Fibroblast of skin of right quadriceps (primary cell): ENCODE measurements around the gene B4GALNT4.
A peak's percentile ranks its signal among the peaks of the same experiment; 100 is the strongest.
"Not testable (repeated sequence)": the region's sequence is repeated elsewhere in the genome, so short reads cannot be mapped to it uniquely, and the experiment has no call there.

Experiments used
- DNase-seq: peaks from one replicate; pipeline ENCODE4 v3.0.0-alpha.2; 2013

The B4GALNT4 gene

GRCh38 chr11:369336-370018 is at the start of gene B4GALNT4:
TSS of gene B4GALNT4 (plus strand) at chr11:369499. CDS start at chr11:369804, 305 bp downstream.
- peak; percentile 58 for DNase-seq

GRCh38 chr11:319888-320273 is 49.4 kb upstream of the B4GALNT4 start:
- DNase-seq: not testable (repeated sequence)

GRCh38 chr11:324156-324555 is 45.1 kb upstream of the B4GALNT4 start:
- no peak for DNase-seq

- not testable (repeated sequence) for DNase-seq
Observed at GRCh38 chr11:324593-325517, 44.4 kb upstream of the B4GALNT4 start.

GRCh38 chr11:325796-326591 is 43.3 kb upstream of the B4GALNT4 start:
- no peak for DNase-seq

- DNase-seq: no peak
Observed at GRCh38 chr11:326592-326841, 42.8 kb upstream of the B4GALNT4 start.

- peak; percentile 42 for DNase-seq
Observed at GRCh38 chr11:326842-327580, 42.3 kb upstream of the B4GALNT4 start.

- no peak for DNase-seq
Observed at GRCh38 chr11:327581-327923, 41.7 kb upstream of the B4GALNT4 start.

- no peak for DNase-seq
Observed at GRCh38 chr11:328012-328411, 41.3 kb upstream of the B4GALNT4 start.

- DNase-seq: not testable (repeated sequence)
Observed at GRCh38 chr11:328516-329100, 40.7 kb upstream of the B4GALNT4 start.

- no peak for DNase-seq
Observed at GRCh38 chr11:329886-330253, 39.4 kb upstream of the B4GALNT4 start.

- DNase-seq: no peak
Observed at GRCh38 chr11:330307-330693, 39.0 kb upstream of the B4GALNT4 start.

- DNase-seq: no peak
Observed at GRCh38 chr11:330694-331357, 38.5 kb upstream of the B4GALNT4 start.

- no peak for DNase-seq
Observed at GRCh38 chr11:331358-332060, 37.8 kb upstream of the B4GALNT4 start.

GRCh38 chr11:332651-333480 is 36.4 kb upstream of the B4GALNT4 start:
- DNase-seq: no peak

GRCh38 chr11:333616-334263 is 35.6 kb upstream of the B4GALNT4 start:
- not testable (repeated sequence) for DNase-seq

GRCh38 chr11:334264-334994 is 34.9 kb upstream of the B4GALNT4 start:
- DNase-seq: no peak

- DNase-seq: no peak
Observed at GRCh38 chr11:335779-336658, 33.3 kb upstream of the B4GALNT4 start.
